ENCODE results near the gene DTX1.

- TF ChIP-seq, protein P1, sequence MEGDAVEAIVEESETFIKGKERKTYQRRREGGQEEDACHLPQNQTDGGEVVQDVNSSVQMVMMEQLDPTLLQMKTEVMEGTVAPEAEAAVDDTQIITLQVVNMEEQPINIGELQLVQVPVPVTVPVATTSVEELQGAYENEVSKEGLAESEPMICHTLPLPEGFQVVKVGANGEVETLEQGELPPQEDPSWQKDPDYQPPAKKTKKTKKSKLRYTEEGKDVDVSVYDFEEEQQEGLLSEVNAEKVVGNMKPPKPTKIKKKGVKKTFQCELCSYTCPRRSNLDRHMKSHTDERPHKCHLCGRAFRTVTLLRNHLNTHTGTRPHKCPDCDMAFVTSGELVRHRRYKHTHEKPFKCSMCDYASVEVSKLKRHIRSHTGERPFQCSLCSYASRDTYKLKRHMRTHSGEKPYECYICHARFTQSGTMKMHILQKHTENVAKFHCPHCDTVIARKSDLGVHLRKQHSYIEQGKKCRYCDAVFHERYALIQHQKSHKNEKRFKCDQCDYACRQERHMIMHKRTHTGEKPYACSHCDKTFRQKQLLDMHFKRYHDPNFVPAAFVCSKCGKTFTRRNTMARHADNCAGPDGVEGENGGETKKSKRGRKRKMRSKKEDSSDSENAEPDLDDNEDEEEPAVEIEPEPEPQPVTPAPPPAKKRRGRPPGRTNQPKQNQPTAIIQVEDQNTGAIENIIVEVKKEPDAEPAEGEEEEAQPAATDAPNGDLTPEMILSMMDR (IDR thresholded peaks at IDR 0.05) = no peak
- TF ChIP-seq POLR2A (IDR thresholded peaks at IDR 0.05) = no peak
These were observed 61.6 kb downstream of the DTX1 start for GRCh38 chr12:113118142-113118541.
